OCI-LY7 (cell line): ENCODE results near the gene EVI2A. TPM values are rescaled to one million over a fixed set of nuclear protein-coding genes. Genes with fewer than 3 reads are reported as not detected.
"Not testable (repeated sequence)": the region's sequence is repeated elsewhere in the genome, so short reads cannot be mapped to it uniquely, and the experiment has no call there.

Experiments used
- BruUV-seq: library from RNA; stranded (reverse); fragments of 400-500 nt; replicated peaks from 2 replicates; lab custom pipeline; 2021; lab: Mats Ljungman, UMichigan
- CTCF ChIA-PET: fragments of 300-600 bp; sonication (Branson Sonifier 250); formaldehyde crosslinking; loops from one replicate; lab custom pipeline; 2022; ENCODE audit warnings: antibody characterized with exemption; ENCODE audit not compliant: unreplicated experiment; lab: Charles Lee
- POLR2A ChIA-PET: fragments of 300-600 bp; sonication (Branson Sonifier 250); formaldehyde crosslinking; loops from one replicate; lab custom pipeline; 2022; ENCODE audit warnings: antibody characterized with exemption; lab: Charles Lee
- DNase-seq: peaks from one replicate; pipeline ENCODE4 v3.0.0-alpha.2; 2015; ENCODE audit warnings: low spot score
- H2AFZ ChIP-seq: fragments of 200-600 bp; sonication (generic), shearing (Covaris generic); 2 replicates; pipeline ENCODE4 v1.6.1; 2014; ENCODE audit warnings: mild to moderate bottlenecking, antibody characterized with exemption, low read length, moderate library complexity
- H3K27ac ChIP-seq: fragments of 200-600 bp; sonication (generic); 2 replicates; pipeline ENCODE4 v1.5.1; 2014; ENCODE audit warnings: mixed run types, low read depth, mild to moderate bottlenecking, moderate library complexity, low read length, inconsistent platforms; ENCODE audit not compliant: poor library complexity, severe bottlenecking
- H3K36me3 ChIP-seq: fragments of 200-600 bp; sonication (generic); 2 replicates; pipeline ENCODE4 v1.6.1; 2014; ENCODE audit warnings: mild to moderate bottlenecking, antibody characterized with exemption, low read length, moderate library complexity, mixed read lengths; ENCODE audit not compliant: insufficient read depth
- H3K4me1 ChIP-seq: fragments of 200-600 bp; sonication (generic); 2 replicates; pipeline ENCODE4 v1.5.1; 2014; ENCODE audit warnings: mild to moderate bottlenecking, low read length; ENCODE audit not compliant: insufficient read depth, poor library complexity, severe bottlenecking
- H3K4me2 ChIP-seq: fragments of 200-600 bp; sonication (generic); 2 replicates; pipeline ENCODE4 v1.6.1; 2014; ENCODE audit warnings: mild to moderate bottlenecking, low read length
- H3K4me3 ChIP-seq: fragments of 200-600 bp; sonication (generic); 2 replicates; pipeline ENCODE4 v1.5.1; 2014; ENCODE audit warnings: mild to moderate bottlenecking, low read depth, low read length; ENCODE audit not compliant: poor library complexity, severe bottlenecking
- H3K79me2 ChIP-seq: fragments of 200-600 bp; sonication (generic); 2 replicates; pipeline ENCODE4 v1.6.1; 2016; ENCODE audit warnings: low read depth, mild to moderate bottlenecking, low read length, moderate library complexity, mixed read lengths; ENCODE audit not compliant: insufficient read depth
- H3K9me2 ChIP-seq: fragments of 200-600 bp; sonication (generic); 2 replicates; pipeline ENCODE4 v1.6.1; 2016; ENCODE audit warnings: mild to moderate bottlenecking, low read length, mixed read lengths; ENCODE audit not compliant: insufficient read depth
- H3K9me3 ChIP-seq: fragments of 200-600 bp; sonication (generic); 2 replicates; pipeline ENCODE4 v1.6.1; 2014; ENCODE audit warnings: mild to moderate bottlenecking, mixed run types, low read length, mixed read lengths
- H4K20me1 ChIP-seq: fragments of 200-600 bp; sonication (generic); 2 replicates; pipeline ENCODE4 v1.6.1; 2014; ENCODE audit warnings: mild to moderate bottlenecking, antibody characterized with exemption, low read length, moderate library complexity, mixed read lengths; ENCODE audit not compliant: insufficient read depth
- EZH2phosphoT487 ChIP-seq: fragments of 200-600 bp; sonication (generic); IDR thresholded peaks from 2 replicates; pipeline ENCODE4 v1.6.1; 2018; ENCODE audit warnings: low read depth, borderline replicate concordance, mild to moderate bottlenecking, mixed run types, antibody characterized with exemption, low read length, moderate library complexity, mixed read lengths
- intact Hi-C: fragments of 100-400 bp; cut with micrococcal nuclease; formaldehyde crosslinking; loops from one replicate; pipeline ENCODE4 v1.10.0; 2022; ENCODE audit not compliant: unreplicated experiment
- total RNA-seq, 2 experiments: library from RNA; depleted of rRNA in 1 of 2; stranded (reverse); fragments of >200 nt in 1 of 2; shearing (Covaris generic) in 1 of 2; gene quantifications; 2 replicates each; pipeline ENCODE4 v1.2.3, GENCODE V29; 2014 to 2022
- TF ChIP-seq, protein P1 (sequence below): fragments of 200-600 bp; sonication (generic); conservative IDR thresholded peaks from 2 replicates; pipeline ENCODE4 v1.5.1; 2014; ENCODE audit warnings: mild to moderate bottlenecking, antibody characterized with exemption, low read length, moderate library complexity, mixed read lengths

EVI2A gene
- total RNA-seq, 2 experiments from 2014 or later = 14.1 to 31.3 TPM

GRCh38 chr17:31291820-31292219 lies 29.6 kb downstream of the EVI2A start:
- Histone ChIP-seq H3K79me2 (no peaks in the 10 kb centered on the region), H3K27ac (no peak overlapping the region), H3K9me2 (no peaks in the 10 kb centered on the region), H3K4me3 (no peak overlapping the region), H4K20me1 (no peaks in the 10 kb centered on the region), H3K4me1 (no peaks in the 10 kb centered on the region), H3K4me2 (no peak overlapping the region), H3K36me3 (no peaks in the 10 kb centered on the region), H3K9me3 (no peaks in the 10 kb centered on the region), H2AFZ (no peak overlapping the region)
- intact Hi-C loops = loop anchor here (5.0 kb wide), 1 partner anchor 50 kb away; no protein-coding TSS in a partner anchor
- TF ChIP-seq, protein P1, sequence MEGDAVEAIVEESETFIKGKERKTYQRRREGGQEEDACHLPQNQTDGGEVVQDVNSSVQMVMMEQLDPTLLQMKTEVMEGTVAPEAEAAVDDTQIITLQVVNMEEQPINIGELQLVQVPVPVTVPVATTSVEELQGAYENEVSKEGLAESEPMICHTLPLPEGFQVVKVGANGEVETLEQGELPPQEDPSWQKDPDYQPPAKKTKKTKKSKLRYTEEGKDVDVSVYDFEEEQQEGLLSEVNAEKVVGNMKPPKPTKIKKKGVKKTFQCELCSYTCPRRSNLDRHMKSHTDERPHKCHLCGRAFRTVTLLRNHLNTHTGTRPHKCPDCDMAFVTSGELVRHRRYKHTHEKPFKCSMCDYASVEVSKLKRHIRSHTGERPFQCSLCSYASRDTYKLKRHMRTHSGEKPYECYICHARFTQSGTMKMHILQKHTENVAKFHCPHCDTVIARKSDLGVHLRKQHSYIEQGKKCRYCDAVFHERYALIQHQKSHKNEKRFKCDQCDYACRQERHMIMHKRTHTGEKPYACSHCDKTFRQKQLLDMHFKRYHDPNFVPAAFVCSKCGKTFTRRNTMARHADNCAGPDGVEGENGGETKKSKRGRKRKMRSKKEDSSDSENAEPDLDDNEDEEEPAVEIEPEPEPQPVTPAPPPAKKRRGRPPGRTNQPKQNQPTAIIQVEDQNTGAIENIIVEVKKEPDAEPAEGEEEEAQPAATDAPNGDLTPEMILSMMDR = no peak
- no peak for TF ChIP-seq EZH2phosphoT487
- POLR2A ChIA-PET = no interaction called here
- BruUV-seq = no TSS peak
- no peak for DNase-seq
- CTCF ChIA-PET = interaction anchor here (0.6 kb wide), 1 partner anchor 233 kb away, joined by 3 read pairs; no protein-coding TSS in a partner anchor

- BruUV-seq = no TSS peak
- H3K79me2 ChIP-seq = no peaks in the 10 kb centered on the region
- no peak overlapping the region for H3K27ac ChIP-seq
- H2AFZ ChIP-seq = no peak overlapping the region
- H3K4me1 ChIP-seq = no peaks in the 10 kb centered on the region
- H3K4me3 ChIP-seq = no peak overlapping the region
- H3K9me2 ChIP-seq = no peaks in the 10 kb centered on the region
- no peaks in the 10 kb centered on the region for H3K36me3 ChIP-seq
- TF ChIP-seq EZH2phosphoT487 = no peak
- TF ChIP-seq, protein P1 = no peak
- no peak overlapping the region for H3K4me2 ChIP-seq
- intact Hi-C loops = loop anchor here (5.0 kb wide), 1 partner anchor 47 kb away; no protein-coding TSS in a partner anchor
- no peak for DNase-seq
- ChIA-PET CTCF (no interaction called here), POLR2A (interaction anchor here (0.7 kb wide), 1 partner anchor 23 kb away, joined by 5 read pairs; no protein-coding TSS in a partner anchor)
- no peaks in the 10 kb centered on the region for H4K20me1 ChIP-seq
- no peaks in the 10 kb centered on the region for H3K9me3 ChIP-seq
Measured at GRCh38 chr17:31289790-31290189, 31.6 kb downstream of the EVI2A start.

GRCh38 chr17:31287932-31288331 lies 33.5 kb downstream of the EVI2A start:
- H3K36me3 ChIP-seq, DNase-seq, intact Hi-C loops, CTCF ChIA-PET, BruUV-seq, H3K27ac ChIP-seq, H3K9me2 ChIP-seq, H3K9me3 ChIP-seq, H2AFZ ChIP-seq, H3K4me3 ChIP-seq, H3K4me1 ChIP-seq, H3K79me2 ChIP-seq, H4K20me1 ChIP-seq, H3K4me2 ChIP-seq: not testable (repeated sequence)
- POLR2A ChIA-PET = interaction anchor here (1.4 kb wide), 1 partner anchor 32 kb away, joined by 5 read pairs; no protein-coding TSS in a partner anchor
